IPS-NIHi11 (cell line): ENCODE results near the gene PAK4.

ENCODE experiments used
- DNase-seq: peaks from one replicate; pipeline ENCODE4 v3.0.0; 2012; ENCODE audit warnings: mixed read lengths, low spot score

PAK4 gene

DNA sequence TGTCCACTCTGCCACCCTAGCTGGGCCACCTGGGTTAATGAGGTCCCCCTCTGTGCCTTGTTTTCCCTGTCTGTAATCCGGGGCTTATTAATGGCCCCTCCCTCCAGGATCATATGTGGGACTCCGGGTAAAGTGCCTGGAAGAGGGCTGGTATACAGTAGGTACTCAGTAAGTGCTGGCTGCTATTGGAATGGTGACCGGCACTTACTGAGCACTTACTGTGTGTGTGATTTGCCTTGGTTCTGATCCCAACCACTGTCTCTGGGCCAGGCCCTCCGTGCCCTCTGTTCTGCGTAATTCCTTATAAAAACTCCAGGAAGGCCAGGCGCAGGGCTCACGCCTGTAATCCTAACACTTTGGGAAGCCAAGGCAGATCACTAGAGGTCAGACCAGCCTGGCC lies 40.3 kb downstream of the PAK4 start:
- no peak for DNase-seq

DNA sequence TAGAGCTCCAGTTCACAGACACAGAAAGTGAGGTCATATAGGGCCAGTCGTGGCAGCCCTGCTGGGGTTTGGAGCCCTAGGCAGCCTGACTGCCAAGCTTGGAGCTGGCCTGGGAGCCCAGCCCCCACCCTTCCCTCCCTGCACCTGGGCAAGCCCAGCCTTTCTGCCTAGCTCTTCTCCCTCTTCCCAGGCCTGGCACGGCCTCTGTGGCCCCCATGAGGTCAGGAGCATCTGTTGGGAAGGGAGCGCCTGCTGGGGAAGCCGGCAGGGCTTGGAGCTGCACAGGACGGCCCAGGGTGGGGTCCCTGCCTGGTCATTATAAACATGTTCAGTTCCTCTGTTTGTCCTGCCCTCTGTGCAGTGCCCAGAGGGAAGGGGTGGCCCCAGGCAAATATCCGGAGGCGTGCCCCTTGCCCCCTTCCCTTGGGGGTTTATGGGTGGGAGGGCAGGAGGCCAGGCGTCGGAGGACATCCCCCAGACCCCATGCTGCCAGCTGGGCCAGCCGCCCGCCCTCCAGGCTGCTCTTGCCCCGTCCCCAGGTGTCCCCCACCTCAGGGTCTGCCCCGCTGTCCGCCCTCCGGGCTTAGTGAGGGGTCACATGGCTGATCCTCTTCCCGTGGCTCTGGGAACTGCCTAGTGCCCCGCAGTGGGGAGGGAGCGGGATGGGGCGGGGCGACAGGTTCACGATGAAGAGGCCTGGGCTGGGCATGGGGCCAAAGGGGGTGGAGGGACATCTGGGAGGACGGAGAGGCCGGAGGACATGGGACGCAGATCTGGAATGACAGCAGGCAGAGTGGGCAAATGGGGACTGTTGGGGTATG lies 41.2 kb downstream of the PAK4 start:
- DNase-seq, result peak; percentile 57

DNA sequence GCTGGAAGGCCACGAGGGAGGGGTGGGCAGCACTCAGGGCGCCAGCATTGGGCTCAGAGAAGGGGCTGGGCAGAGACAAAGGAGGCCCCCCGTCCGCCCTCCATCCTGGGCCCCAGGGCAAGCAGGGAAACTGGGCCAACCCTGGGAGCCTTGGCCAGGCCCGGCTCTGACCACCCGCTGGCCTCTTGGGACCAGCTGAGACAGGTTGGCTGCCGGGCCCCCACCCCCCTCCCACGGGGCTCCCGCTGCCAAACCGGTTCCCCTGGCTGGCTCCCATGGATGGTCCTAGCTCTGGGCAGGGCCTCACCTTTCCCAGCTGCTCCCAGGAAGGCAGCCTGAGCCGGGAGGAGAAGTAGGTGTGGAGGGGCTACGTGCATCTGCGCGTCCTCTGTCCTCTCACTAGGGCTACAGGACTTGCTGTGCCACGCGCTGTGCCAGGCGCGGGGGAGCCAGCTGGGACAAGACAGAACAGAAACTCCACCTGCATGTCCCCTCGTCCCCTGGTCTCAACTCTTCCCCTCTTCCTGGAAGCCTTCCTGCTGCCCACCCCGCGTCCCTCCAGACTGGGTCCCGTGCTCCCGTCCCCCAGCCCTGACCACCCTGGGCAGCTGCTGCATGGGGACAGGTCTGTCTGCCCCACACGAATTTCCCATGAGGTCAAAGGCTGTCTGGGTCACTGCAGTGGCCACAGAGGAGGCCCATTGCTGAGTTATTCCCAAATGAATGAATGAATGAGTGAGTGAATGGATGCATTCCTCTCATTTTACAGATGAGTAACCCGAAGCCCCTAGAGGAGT lies 42.1 kb downstream of the PAK4 start:
- DNase-seq, result peak; percentile 81

DNA sequence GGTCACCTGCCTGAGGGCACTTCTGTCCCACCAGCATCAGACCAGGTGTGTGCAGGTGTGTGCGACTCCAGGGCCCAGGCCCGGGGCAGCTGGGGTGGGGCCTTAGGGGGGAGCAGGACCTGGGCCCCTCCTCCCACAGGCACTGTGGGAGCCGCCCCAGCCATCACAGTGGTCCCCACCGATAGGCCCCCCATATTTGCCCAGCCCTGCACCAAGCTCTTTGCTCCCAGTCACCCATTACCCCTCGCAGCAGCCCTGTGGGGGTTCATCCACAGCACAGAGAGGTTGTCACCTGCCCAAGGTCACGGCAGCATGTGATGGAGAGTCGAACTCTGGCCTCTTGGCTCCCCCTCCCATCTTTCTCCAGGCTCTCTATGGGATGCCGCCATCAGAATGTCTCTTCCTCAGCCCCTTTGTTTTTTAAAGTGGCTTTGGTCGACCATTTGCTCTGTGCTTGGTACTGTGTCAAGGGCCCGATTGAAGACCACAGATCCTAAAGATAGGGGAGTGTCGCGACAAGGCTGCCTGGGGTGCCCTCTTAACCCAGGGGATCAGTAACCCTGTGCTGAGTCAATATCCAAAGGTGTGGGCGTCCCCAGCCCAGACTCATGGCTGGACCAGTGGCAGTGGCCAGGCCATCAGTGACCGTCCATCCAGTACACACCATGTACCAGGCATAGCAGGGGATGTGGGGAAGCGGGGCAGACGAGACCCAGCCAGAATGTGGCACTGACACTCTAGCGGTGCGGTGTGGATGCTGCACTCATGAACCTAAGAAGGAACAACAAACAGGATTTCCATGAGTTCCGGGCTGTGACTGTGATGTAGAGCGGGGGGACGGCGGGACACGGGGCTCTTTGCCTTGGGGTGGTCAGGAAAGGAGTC lies 42.9 kb downstream of the PAK4 start:
- DNase-seq, result no peak

DNA sequence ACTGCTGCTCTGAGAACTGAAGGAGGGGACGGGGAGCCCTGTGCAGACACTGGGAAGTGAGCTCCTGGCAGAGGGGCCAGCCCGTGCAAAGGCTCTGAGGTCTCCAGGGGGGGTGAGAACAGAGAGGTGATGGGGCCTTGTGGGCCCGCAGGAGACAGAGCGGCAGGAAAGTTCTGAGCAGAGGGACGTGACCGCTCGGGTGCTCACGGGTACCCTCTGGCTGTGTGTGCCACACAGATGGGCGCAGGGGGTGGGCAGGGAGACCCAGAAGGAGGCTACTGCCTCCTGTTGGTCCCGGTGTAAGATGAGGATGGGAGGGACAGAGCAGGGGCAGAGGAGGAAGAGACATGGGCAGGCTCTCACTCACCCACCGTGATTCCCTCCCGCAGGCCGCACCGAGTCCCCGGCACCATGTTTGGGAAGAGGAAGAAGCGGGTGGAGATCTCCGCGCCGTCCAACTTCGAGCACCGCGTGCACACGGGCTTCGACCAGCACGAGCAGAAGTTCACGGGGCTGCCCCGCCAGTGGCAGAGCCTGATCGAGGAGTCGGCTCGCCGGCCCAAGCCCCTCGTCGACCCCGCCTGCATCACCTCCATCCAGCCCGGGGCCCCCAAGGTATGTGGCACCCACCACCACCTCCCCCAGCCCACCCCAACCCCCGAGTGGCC lies 43.7 kb downstream of the PAK4 start:
- no peak for DNase-seq

DNA sequence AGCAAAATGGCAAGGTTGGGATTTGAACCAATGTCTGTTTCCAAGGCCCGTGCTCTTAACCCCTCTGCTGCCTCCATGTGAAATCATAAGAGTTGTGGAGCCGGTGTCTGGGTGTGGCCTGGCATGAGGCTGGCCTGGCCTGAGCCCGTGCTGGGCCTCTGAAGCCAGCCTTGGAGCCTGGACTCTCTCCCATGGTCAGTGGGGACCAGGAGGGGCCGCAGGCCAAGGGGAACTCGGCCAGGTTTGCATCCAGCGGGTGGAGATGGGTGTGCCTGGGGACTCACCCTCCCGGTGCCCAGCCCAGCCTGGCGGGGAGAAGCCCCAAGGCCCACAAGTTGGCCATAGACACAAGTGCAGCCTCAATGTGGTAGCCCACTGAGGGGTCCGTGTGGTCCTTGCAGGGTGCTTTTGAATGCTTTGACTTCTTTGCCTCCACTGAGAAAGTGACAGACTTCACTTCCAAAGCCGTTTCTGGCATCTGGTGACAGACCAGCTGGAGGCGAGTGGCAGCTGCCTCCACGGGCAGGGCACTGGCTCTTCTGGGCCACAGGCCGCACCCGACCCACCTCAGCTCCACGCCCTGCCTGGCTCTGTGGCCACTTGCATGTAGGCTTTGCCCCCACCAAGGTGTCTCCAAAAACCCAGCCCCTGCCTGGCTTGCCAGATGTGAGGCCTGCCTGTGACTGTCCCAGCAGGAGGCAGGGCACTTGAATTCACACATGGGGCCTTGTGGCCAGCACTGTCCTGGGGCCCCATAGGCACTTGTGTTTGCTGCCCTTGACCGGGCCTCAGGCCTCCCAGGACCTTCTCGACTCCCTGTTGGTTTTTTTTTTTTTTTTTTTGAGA lies 45.0 kb downstream of the PAK4 start:
- DNase-seq, result no peak

DNA sequence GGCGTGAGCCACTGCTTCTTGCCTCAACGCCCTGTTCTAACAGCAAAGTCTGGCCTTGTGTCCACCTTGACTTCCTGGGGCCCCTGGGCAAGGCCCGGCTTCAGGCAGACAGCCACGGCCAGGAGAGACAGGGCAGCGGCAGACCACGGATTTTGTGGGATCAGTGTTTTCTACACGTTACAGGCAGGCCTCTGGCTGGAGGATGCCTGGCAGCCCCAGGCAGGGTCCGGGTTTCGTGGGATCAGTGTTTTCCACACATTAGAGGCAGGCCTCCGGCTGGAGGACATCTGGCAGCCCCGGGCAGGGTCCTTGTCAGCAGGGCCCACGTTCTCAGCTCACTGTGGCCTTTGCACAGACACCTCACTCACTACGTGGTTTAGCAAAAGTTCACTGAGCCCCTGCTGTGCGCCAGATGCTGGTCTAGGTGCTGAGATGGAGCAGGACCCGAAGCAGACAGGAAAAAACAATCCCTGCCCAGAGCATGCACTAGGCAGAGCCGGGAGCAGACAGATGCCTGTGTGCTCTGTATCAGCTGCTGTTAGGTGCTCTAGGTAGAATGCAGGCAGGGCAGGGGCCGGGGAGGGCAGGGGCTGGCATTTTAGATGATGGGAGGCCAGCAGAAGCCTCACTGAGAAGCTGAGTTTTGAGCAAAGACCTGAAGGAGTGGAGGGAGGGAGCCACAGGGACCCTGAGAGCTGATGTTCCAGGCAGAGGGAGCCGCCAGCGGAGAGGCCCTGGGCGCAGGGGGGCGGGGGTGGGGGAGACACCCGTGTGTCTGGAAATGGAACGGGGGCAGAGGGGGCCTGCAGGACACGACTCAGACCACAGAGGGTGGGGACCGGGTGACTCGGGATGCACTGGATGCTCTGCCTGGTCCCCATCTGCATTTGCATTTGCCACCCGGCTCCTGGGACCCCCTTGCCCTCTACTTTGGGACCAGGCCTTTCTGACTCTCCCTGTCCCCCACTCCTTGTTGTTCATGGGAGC lies 46.2 kb downstream of the PAK4 start:
- no peak for DNase-seq

DNA sequence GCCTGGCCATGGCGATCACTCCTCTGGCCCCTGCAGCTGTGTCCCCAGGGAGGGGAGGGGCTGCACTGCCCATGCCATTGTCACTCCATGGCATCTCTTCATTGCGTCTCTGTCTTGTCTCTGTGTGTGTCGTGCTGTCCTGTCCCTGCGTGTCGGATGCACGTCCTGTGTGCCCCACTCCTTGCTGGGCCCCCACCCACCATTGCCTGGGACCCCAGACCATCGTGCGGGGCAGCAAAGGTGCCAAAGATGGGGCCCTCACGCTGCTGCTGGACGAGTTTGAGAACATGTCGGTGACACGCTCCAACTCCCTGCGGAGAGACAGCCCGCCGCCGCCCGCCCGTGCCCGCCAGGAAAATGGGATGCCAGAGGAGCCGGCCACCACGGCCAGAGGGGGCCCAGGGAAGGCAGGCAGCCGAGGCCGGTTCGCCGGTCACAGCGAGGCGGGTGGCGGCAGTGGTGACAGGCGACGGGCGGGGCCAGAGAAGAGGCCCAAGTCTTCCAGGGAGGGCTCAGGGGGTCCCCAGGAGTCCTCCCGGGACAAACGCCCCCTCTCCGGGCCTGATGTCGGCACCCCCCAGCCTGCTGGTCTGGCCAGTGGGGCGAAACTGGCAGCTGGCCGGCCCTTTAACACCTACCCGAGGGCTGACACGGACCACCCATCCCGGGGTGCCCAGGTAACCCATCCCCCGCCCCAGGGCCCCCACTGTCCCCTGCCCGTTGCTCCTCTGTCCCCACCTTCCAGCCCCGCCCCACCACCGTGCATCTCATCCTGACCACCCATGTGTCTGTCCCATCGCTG lies 47.3 kb downstream of the PAK4 start:
- no peak for DNase-seq

DNA sequence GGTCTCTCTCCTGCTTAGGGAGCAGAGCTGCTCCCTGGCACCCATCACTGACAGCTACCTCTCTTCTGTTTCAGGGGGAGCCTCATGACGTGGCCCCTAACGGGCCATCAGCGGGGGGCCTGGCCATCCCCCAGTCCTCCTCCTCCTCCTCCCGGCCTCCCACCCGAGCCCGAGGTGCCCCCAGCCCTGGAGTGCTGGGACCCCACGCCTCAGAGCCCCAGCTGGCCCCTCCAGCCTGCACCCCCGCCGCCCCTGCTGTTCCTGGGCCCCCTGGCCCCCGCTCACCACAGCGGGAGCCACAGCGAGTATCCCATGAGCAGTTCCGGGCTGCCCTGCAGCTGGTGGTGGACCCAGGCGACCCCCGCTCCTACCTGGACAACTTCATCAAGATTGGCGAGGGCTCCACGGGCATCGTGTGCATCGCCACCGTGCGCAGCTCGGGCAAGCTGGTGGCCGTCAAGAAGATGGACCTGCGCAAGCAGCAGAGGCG lies 48.0 kb downstream of the PAK4 start:
- DNase-seq, result no peak

DNA sequence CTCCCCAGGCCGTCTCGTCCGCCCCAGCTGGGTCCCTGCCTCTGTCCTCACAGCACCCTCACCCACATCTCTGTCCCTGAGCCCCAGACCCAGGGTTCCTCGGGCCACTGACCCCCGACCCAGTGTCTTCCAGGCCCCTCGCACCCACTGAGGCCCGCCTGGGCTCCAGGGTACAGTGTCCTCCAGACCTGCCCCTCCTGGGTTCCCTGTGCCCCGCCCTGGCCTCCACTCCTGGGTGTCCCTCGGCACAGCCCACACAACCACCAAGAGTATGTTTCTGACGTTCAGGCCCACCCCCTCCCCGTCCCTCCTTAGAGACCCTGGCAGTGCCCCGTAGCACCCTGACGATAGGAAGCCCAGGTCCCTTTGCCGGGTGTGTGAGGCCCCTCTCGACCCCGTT lies 48.6 kb downstream of the PAK4 start:
- no peak for DNase-seq

DNA sequence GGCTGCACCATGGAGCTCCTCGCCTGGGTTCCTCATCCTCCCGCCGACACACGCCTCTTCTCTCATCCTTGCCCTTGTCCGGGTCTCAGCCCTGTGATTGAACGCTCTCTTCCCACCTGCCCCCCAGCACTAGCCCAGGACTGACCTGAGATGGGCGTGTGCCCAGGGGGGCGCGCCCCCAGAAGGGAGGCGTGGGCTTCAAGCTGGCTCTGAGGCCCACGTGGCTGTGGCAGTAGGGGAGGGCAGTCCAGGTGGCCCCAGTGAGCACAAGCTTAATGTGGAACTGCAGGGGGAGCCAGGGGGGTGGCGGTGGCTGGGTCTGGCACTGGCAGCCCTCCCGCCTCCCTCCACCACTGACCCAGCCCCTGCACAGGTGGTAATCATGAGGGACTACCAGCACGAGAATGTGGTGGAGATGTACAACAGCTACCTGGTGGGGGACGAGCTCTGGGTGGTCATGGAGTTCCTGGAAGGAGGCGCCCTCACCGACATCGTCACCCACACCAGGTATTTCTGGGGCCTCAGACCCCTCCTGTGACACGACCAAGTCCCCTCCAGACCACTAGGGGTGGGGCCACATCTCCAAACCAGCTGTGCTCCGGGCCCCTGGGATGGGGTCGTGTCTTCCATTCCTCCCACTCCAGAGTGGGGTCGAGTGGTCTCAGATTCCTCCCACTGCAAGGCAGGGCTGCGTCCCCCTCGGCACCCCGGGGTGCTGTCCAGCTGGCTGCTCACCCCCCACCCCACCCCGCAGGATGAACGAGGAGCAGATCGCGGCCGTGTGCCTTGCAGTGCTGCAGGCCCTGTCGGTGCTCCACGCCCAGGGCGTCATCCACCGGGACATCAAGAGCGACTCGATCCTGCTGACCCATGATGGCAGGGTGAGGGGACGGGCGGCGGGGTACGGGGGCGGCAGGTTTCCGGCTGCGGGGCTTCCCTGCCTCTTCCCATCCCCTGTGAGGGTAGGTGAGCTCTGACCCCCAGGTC lies 49.3 kb downstream of the PAK4 start:
- DNase-seq, result no peak

DNA sequence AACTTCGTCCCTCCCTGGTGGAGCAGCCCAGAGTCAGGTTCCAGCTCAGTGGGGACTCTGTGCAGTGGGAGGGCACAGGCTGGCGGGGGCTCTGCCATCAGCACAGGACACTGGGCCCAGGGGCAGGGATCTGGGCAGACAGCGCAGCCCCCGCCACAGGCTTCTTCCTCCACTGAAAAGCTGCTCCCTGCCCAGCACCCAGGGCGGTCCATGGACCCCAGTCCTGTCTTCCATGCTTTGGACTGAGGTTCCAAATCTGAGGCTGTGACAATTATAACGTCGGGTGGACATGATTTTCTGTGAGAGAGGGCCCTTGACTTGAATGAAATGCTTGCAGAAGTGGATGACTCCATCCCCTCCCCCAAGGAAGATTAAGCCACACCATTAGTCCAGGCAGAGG lies 50.0 kb downstream of the PAK4 start:
- DNase-seq, result no peak

DNA sequence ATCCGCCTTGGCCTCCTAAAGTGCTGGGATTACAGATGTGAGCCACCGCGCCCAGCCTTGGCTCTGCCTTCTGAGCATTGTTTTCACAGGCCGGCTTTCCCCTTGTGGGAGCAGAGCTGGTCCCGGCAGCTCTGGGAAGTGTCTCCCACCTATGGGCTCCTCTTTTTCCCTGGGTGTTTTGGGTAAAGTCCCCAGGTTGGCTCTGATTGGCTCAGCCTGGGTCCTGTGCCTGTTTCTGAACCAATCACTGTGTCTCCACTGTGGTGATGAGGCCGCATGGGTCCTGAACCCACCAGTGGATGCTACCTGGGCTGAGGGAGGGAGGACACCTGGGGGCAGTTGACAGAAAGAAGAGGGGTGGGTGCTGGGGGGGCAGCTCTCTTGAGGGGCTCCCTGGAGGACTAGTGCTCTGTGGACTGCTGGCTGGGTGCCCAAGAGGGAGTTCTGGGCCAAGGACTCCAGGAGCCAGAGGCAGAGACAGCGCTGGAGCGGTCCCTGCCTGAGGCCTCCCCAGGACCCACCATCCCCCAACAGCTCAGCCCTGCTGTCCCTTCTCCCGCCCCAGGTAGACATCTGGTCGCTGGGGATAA lies 51.6 kb downstream of the PAK4 start:
- DNase-seq, result no peak

DNA sequence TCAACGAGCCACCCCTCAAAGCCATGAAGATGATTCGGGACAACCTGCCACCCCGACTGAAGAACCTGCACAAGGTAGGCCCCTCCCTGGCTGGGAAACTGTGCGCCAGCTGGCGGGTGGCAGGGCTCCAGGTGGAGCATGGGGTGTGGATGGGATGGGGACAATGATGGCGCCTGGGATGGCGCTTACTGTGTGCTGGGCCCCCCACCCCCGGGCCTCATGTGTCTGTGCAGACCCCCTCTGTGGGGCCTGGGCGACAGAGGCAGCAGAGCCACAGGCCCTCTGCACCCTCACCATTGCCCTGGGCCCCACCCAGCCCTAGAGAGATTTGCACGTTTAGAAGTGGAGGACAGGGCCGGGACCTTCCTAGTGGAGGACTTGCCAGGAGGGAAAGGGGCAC lies 52.1 kb downstream of the PAK4 start:
- no peak for DNase-seq

DNA sequence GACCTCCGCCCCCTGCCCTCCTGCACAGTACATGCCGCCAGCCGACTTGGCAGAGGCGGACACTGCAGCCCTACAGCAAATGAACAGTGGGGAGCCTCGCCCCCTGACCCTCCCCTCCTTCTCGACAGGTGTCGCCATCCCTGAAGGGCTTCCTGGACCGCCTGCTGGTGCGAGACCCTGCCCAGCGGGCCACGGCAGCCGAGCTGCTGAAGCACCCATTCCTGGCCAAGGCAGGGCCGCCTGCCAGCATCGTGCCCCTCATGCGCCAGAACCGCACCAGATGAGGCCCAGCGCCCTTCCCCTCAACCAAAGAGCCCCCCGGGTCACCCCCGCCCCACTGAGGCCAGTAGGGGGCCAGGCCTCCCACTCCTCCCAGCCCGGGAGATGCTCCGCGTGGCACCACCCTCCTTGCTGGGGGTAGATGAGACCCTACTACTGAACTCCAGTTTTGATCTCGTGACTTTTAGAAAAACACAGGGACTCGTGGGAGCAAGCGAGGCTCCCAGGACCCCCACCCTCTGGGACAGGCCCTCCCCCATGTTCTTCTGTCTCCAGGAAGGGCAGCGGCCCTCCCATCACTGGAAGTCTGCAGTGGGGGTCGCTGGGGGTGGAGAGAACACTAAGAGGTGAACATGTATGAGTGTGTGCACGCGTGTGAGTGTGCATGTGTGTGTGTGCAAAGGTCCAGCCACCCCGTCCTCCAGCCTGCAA lies 52.9 kb downstream of the PAK4 start:
- DNase-seq, result no peak

DNA sequence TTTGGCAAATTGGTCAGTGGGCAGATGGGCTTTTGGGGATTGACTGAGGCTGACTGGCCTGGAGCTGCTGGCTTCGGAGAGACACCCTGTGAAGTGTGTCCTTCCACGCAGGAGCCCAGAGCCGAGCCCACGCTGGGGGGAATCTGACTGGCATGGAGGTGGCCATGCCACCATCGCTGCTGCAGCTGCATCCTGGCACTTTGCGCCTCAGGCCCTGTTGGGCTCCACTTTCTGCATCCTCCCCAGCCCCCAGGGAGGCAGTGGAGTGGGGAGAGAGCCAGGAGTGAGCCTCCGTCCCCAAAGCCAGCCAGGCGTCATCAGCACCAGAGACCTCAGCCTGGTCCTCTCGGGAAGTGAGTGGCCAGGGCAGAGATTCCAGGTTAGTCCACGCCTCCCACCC lies 54.2 kb downstream of the PAK4 start:
- no peak for DNase-seq
